Measurements from ENCODE around the gene OR2A1.
"Not testable (repeated sequence)": the region's sequence is repeated elsewhere in the genome, so short reads cannot be mapped to it uniquely, and the experiment has no call there.

The OR2A1 gene

GRCh38 chr7:144311872-144312469, at the start of gene OR2A1:
TSS of gene OR2A1 (plus strand) at chr7:144312419. CDS start at chr7:144318125, 5,706 bp downstream.
- DNase-seq, result not testable (repeated sequence)

GRCh38 chr7:144264692-144265091, 47.5 kb upstream of the OR2A1 start, which contains the start of gene OR2A7:
TSS of gene OR2A7 (minus strand) at chr7:144264792. CDS start at chr7:144259628, 5,164 bp downstream.
- DNase-seq, result not testable (repeated sequence)

DNA sequence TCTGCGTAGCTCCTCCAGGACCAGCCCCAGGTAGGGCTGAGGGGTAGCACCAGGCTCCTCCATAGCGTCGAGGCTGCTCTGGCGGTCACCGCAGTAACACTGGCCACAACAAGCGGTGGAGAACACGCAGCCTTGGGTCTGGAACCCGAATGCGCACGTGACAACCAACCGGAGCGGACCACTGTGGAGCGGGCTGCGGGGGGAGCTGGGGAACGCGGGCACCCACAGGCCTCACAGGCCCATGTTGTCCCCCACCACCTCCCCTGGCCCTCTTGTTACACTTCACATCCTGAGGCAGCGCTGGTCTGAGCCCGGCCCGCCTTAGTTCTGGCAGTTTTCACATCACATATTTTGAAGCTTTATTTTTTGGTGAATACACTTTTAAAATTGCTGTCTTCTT, 43.0 kb upstream of the OR2A1 start, which contains the start of gene CTAGE8:
Gene CTAGE8, minus strand, starts transcription at position 101 of the 400 bp plus-strand sequence. Its CDS starts 38 bp downstream, at position 63.
- not testable (repeated sequence) for DNase-seq

DNA sequence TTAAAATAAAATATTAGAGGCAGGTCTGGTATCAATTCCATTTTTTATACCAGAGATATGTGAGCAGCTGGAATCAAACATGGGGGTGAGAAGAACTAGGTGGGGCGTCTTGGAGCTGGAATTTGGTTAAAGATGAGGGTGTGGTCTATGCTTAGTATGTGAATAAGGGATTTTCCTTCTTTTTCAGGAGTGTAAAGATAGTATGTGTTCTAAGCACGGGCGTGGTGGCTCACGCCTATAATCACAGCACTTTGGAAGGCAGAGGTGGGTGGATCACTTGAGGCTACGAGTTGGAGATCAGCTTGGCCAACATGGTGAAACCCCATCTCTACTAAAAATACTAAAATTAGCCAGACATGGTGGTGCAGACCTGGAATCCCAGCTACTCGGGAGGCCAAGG, 36.9 kb upstream of the OR2A1 start:
- not testable (repeated sequence) for DNase-seq

DNA sequence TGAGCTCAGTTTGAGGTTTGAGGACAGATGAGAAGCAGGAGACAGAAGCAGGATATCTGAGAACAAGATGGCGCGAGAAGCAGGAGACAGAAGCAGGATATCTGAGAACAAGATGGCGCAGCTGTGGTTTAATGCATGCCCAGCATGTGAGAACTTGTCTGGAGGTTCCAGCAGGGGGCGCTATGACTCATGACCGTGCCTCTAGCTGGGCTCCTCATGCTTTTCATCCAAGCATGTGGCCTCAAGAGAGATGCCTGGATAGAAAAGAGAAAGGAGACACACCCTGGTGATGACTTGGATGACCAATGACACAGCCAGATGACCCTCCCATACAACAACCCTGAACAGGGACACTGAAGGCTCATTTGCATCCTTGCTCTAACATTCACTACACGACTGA, 32.2 kb upstream of the OR2A1 start:
- DNase-seq, result not testable (repeated sequence)

DNA sequence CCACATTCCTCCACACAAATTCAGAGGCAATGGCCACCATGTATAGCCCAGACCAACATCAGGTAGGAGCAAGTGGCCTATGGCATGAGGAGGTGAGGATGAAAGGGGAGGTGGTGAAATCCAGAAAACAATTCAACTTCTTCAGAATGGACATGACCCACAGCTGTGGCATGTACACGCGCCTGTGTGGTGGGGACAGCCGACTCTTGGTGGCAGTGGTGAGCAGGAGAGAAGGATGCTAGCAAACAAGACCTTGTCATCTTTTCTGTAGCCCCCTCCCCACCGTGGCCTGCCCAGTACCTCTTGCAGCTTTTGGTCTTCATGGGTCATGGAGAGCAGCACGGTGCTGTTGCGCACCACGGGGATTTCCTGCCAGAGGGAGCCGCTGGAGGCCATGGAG, 30.2 kb upstream of the OR2A1 start:
- not testable (repeated sequence) for DNase-seq

DNA sequence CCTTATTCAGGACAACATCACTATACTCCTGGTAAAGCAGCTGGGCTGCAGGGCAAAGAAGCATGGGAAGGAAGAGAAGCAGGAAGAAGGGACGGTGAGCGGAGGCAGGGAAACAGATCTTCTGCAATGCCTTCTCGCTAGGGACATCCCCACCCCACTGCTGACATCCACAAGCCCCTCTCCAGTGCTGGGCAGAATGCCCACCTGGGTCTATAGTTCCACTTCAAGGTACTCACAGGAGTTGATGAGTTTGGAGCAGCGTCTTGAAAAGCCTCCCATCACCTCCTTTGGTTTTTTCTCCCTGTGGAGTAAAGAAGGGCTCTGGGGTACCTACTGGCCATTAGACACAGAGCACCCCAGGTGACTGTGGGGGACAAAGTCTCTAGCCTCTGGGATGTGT, 29.7 kb upstream of the OR2A1 start:
- not testable (repeated sequence) for DNase-seq

- DNase-seq, result not testable (repeated sequence)
Observed at GRCh38 chr7:144283716-144284115, 28.5 kb upstream of the OR2A1 start.

- DNase-seq, result not testable (repeated sequence)
Observed at GRCh38 chr7:144287171-144287784, 24.9 kb upstream of the OR2A1 start.

GRCh38 chr7:144291607-144292006, 20.6 kb upstream of the OR2A1 start:
- not testable (repeated sequence) for DNase-seq

- DNase-seq, result not testable (repeated sequence)
Observed at GRCh38 chr7:144292384-144293161, 19.6 kb upstream of the OR2A1 start.

DNA sequence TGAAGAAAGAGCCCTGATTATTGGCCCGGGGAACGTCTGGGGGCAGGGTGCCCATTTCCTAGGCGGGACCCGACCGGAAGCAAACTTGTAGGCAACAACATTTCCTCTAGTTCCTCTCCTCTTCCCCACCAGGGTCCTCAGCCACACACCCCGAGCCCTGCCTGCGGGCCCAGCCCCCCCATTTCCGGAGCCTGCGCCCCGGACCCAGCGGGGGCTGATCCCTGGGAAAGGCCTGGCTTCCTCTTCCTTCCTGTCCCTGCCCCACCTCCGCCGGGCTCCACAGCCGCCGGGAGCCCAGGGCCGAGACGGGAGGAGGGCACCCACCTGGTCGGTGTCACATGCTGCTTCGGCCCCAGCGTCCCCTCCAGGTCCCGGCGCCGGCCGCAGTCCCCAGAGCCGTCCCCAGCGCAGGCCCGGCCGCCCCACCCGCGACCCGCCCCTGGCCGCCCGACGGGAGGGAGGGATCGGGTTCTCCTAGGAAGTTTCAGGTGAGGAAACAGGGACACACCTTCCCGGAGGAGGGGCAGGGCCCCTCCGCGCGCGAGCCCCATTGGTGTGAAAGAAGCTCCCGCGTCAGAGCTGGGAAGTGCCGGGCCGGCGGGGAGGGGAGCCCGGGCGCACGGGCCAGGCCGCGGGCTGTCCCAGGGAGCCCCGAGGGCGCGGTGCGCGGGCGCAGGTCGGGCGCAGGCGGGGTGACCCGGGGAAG, 18.3 kb upstream of the OR2A1 start:
- peak; percentile 5 for DNase-seq

DNA sequence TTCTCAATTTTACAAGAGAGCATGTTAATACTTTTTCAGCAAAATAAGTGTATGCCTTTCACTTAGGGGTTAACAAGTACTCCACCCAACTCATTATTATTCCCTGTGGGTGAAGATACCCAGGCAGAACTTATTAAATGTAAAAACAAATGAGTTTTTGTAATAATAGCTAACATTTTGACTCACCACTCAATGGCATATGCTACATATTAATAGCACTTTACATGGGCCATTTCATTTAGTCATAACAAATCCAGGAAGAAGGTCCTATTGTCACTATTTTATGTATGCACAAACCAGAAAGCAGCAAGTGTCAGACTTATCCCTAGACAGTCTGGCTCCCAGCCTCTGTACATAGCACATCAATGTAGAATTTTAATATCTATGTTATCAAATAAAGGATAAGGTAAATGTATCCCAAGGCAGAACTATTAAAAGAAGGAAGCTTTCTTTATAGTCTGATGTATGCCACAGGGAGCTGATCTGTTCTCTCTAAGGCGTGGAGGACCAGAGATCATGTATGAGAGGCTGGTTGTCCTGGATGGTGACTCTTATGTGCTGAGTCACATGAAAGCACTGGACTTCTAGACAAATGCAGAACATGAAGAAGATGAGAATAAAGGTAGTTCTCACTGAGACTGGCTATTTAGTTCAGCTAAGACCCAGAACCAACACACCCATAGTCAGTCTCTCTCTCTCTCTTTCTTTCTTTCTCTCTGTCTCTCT, 9.5 kb upstream of the OR2A1 start:
- not testable (repeated sequence) for DNase-seq

DNA sequence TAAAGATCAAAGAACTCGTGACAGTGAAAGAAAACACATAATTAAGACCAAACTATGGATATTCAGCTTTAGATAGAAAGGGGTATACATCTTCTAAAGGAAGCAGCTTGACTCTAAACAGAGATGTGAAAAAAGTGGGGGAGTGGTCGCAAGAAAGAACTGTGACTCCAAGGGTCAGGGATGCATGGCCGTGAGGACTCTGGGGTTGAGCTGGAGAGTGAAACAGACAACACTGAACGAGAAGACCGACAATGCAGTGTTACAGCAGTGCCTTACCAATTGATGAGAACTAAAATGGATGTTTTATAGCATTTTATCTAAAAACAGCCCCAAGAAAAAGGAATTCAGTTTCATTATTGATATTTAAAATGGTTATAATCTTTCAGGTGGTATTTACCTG, 8.6 kb upstream of the OR2A1 start:
- not testable (repeated sequence) for DNase-seq

DNA sequence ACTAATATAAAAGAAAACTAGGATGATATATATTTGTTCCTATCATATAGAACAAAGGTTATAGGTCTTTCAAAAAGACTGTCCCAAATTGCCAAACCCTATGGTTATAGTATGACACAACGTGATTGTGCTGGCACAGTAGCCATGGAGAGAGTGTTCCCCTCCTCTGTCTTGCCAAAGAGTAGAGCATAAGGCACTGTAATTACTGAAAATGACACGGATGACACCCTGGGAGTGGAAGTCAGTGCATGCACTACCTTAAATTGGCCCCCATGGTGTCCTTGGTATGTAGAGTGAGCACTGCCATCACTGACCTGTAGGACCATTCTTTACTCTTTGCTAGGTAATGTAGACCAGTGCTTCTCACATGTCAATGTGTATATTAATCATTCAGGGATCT, 7.1 kb upstream of the OR2A1 start:
- DNase-seq, result not testable (repeated sequence)

DNA sequence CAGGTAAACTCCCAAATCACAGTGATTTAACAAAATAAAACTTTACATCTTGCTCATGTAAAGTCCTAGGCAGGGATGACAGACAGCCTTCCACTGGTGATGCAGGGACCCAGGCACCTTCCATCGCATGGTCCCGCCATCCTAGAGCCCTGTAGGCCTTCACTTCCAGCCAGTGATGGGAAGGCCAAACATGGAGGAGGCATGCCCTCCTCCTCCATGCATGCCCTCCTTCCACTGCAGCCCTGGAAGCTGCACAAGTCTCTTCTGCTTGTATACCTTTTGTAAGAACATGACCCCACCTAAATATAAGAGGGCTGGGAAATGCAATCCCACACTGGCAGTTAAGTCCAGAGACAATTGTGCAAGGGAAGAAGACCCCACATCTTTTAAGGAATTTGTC, 2.5 kb upstream of the OR2A1 start:
- DNase-seq, result not testable (repeated sequence)

DNA sequence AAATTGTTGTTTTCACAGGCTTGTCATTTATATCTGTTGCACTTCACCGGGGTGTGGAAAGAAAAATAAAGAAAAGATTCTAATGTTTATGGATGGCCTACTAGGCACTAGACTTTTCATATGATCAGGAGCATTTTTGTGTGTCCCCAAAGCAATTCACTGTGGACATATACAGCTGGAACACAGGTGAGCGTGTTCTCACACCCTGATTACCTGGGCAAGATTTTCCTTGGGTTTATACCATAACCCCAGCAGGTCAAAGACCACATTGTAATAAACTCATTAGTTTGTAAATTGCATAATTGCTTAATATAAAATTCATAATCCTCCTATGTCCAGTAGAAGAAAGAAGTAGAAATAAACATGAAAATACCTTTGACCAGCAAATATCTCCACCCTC, 1.0 kb upstream of the OR2A1 start:
- not testable (repeated sequence) for DNase-seq

DNA sequence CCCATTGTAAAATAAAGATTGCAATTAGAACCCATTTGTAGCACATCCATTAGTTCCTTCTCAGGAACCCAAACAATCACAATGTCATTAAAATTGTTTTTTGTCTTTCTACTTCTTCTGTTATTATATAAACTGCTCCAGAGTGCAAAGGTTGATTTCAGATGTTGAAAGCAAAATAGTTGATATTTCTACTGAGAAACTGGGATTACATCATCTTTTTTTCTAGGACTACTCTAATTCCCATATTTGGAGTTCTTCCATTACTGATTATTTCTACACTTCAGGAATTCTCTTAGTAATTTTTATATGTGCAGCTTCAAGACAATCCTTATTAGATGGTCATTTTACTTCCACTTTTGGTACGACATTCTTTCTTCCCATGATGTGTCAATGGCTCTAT, 5.3 kb downstream of the OR2A1 start:
- not testable (repeated sequence) for DNase-seq

- DNase-seq, result not testable (repeated sequence)
Observed at GRCh38 chr7:144319547-144319946, 7.3 kb downstream of the OR2A1 start.

DNA sequence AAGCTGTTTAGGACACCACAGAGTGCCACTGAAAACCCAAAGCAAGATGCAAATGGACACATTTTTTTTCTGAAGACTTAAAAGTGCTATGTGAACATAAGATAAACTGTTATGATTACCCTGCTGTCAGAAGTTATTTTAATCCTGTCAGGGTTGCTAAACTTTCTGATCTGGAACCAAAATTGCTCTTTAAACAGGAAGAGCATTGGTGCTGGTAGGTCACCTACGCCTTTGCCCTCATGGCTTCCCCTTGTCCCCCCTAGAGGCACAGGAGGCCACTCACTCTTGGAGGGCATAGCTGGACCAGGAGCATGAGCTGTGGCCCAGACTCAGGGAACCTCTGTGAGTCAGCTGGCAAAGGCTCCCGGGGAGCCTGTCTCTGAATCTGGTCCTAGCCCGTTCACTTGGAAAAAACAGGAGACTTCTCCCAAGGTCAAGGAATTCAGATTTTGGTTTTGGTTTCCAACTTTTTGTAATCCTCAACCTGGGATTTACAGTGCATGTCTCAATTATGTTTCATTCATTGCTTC, 9.5 kb downstream of the OR2A1 start:
- DNase-seq, result not testable (repeated sequence)

DNA sequence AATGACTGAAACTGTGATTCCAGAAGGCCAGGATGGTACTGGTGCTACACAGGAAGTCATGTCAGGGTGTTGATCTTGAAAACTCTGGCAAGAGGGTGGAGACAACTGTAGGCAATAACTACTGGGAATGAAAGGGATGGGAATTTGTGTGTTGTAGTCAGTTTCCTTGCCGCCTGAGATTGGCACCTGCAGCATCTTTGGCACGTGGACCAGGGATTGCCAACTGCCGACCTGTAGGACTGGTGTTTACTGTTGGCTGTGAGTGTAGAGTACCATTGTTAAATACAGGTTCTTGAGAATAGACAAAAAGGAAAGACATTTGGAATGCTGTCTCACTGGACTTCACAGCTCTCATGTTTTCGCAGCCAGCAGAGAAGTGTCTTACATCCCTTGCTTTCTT, 11.1 kb downstream of the OR2A1 start:
- not testable (repeated sequence) for DNase-seq

DNA sequence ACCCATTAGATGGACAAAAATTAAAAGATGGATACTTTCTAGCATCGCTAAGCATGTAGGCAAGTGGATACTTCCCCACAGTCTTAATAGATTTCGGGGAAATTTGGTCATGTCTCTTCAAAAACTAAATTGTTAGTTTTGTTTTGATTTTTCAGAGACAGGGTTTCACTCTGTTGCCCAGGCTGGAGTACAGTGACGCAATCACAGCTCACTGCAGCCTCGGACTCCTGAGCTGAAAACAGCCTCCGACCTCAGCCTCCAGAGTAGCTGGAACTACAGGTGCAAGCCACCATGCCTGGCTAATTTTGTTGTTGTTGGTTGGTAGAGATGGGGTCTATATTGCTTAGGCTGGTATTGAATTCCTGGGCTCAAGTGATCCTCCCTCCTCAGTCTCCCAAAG, 13.6 kb downstream of the OR2A1 start:
- not testable (repeated sequence) for DNase-seq

Measured in stimulated activated CD4-positive, alpha-beta T cell treated with anti-CD3 and anti-CD28 coated beads, Interleukin-4, amount 100 ng/mL, for 1 hour (primary cell).